IMR-90 (cell line): ENCODE results near the gene NR1H4. TPM values are rescaled to one million over a fixed set of nuclear protein-coding genes. Genes with fewer than 3 reads are reported as not detected.

Source experiments
- ATAC-seq: fragments of 200-7000 bp; cut with Tn5 transposase; 2 replicates; pipeline ENCODE4 v1.9.1; 2020; ENCODE audit warnings: low read depth, mild to moderate bottlenecking, moderate library complexity
- BruUV-seq: library from RNA; stranded (reverse); fragments of 400-500 nt; replicated peaks from 2 replicates; lab custom pipeline; 2021; lab: Mats Ljungman, UMichigan
- CTCF ChIA-PET: fragments of 300-600 bp; formaldehyde crosslinking; extraction: SDS; loops from one replicate; lab custom pipeline; 2021; ENCODE audit warnings: antibody characterized with exemption; lab: Yijun Ruan, JAX
- POLR2A ChIA-PET: fragments of 300-600 bp; sonication (Branson Sonifier 250); formaldehyde crosslinking; loops from one replicate; lab custom pipeline; 2022; ENCODE audit warnings: antibody characterized with exemption; ENCODE audit not compliant: unreplicated experiment; lab: Charles Lee
- DNase-seq: peaks from one replicate; pipeline ENCODE4 v3.0.0; 2013
- H2AFZ ChIP-seq: replicated peaks from 2 replicates; pipeline ENCODE3; 2013; ENCODE audit warnings: low read length, mild to moderate bottlenecking; ENCODE audit not compliant: poor library complexity
- H2AK5ac ChIP-seq: 2 replicates; pipeline ENCODE4 v1.6.1; 2013; ENCODE audit warnings: low read depth, low read length, inconsistent platforms
- H2AK9ac ChIP-seq: replicated peaks from 2 replicates; pipeline ENCODE3; 2013; ENCODE audit warnings: mild to moderate bottlenecking, low read depth, low read length, moderate library complexity; ENCODE audit not compliant: poor library complexity
- H2BK120ac ChIP-seq: 2 replicates; pipeline ENCODE4 v1.6.1; 2013; ENCODE audit warnings: low read depth, low read length, inconsistent platforms
- H2BK15ac ChIP-seq: 3 replicates; pipeline ENCODE4 v1.6.1; 2013; ENCODE audit warnings: low read depth, low read length, inconsistent platforms
- H2BK20ac ChIP-seq: 2 replicates; pipeline ENCODE4 v1.6.1; 2013; ENCODE audit warnings: low read depth, mild to moderate bottlenecking, inconsistent platforms, low read length, moderate library complexity
- H2BK5ac ChIP-seq: 2 replicates; pipeline ENCODE4 v1.6.1; 2013; ENCODE audit warnings: mild to moderate bottlenecking, low read depth, low read length, inconsistent platforms; ENCODE audit not compliant: poor library complexity, severe bottlenecking
- H3K14ac ChIP-seq: replicated peaks from 2 replicates; pipeline ENCODE4 v1.6.1; 2013; ENCODE audit warnings: low read depth, low read length, inconsistent platforms
- H3K18ac ChIP-seq: 2 replicates; pipeline ENCODE4 v1.6.1; 2013; ENCODE audit warnings: low read depth, low read length, control low read depth
- H3K23ac ChIP-seq: 2 replicates; pipeline ENCODE4 v1.6.1; 2013; ENCODE audit warnings: low read depth, low read length, inconsistent platforms
- H3K27ac ChIP-seq: 2 replicates; pipeline ENCODE4 v1.5.1; 2013; ENCODE audit warnings: mild to moderate bottlenecking, control low read depth, low read length; ENCODE audit not compliant: insufficient read depth
- H3K27me3 ChIP-seq: 2 replicates; pipeline ENCODE4 v1.6.1; 2013; ENCODE audit warnings: low read length; ENCODE audit not compliant: control insufficient read depth, insufficient read depth
- H3K36me3 ChIP-seq: 2 replicates; pipeline ENCODE4 v1.6.1; 2013; ENCODE audit warnings: low read length, mixed read lengths; ENCODE audit not compliant: control insufficient read depth, insufficient read depth
- H3K4ac ChIP-seq: 2 replicates; pipeline ENCODE4 v1.6.1; 2013; ENCODE audit warnings: low read depth, low read length, inconsistent platforms
- H3K4me1 ChIP-seq: 2 replicates; pipeline ENCODE4 v1.6.1; 2013; ENCODE audit warnings: low read length, mixed read lengths; ENCODE audit not compliant: control insufficient read depth, insufficient read depth
- H3K4me2 ChIP-seq: 2 replicates; pipeline ENCODE4 v1.6.1; 2013; ENCODE audit warnings: low read depth, mild to moderate bottlenecking, control low read depth, low read length, moderate library complexity
- H3K4me3 ChIP-seq: 2 replicates; pipeline ENCODE4 v1.5.1; 2013; ENCODE audit warnings: low read depth, mild to moderate bottlenecking, control low read depth, low read length, moderate library complexity; ENCODE audit not compliant: insufficient read depth
- H3K56ac ChIP-seq: 2 replicates; pipeline ENCODE4 v1.6.1; 2013; ENCODE audit warnings: low read length, inconsistent platforms; ENCODE audit not compliant: insufficient read depth; ENCODE audit errors: extremely low read depth
- H3K79me1 ChIP-seq, 2 experiments: 2 replicates each; pipeline ENCODE4 v1.6.1; 2013; ENCODE audit warnings: low read length in 2 of 2, inconsistent platforms in 1 of 2, low read depth in 1 of 2
- H3K9ac ChIP-seq: 2 replicates; pipeline ENCODE4 v1.6.1; 2013; ENCODE audit warnings: low read depth, low read length, control low read depth
- H3K9me1 ChIP-seq: 2 replicates; pipeline ENCODE4 v1.6.1; 2013; ENCODE audit warnings: low read length, inconsistent platforms; ENCODE audit not compliant: insufficient read depth
- H3K9me3 ChIP-seq: 2 replicates; pipeline ENCODE4 v1.6.1; 2013; ENCODE audit warnings: low read length; ENCODE audit not compliant: control insufficient read depth, insufficient read depth
- H4K20me1 ChIP-seq: 2 replicates; pipeline ENCODE4 v1.6.1; 2013; ENCODE audit warnings: low read length, inconsistent platforms; ENCODE audit not compliant: insufficient read depth
- H4K5ac ChIP-seq: 2 replicates; pipeline ENCODE4 v1.6.1; 2013; ENCODE audit warnings: mild to moderate bottlenecking, low read depth, low read length, control low read depth
- H4K8ac ChIP-seq, 2 experiments: 2 replicates each; pipeline ENCODE4 v1.6.1; 2013; ENCODE audit warnings: low read depth in 2 of 2, low read length in 2 of 2, control low read depth in 1 of 2, inconsistent platforms in 1 of 2
- H4K91ac ChIP-seq: 2 replicates; pipeline ENCODE4 v1.6.1; 2013; ENCODE audit warnings: low read depth, low read length, inconsistent platforms; ENCODE audit not compliant: insufficient read depth
- BHLHE40 ChIP-seq: fragments of 150-350 bp; IDR thresholded peaks from 2 replicates; pipeline ENCODE4 v1.6.1; 2016; ENCODE audit warnings: mild to moderate bottlenecking, low read depth, low read length
- CEBPB ChIP-seq: IDR thresholded peaks from 2 replicates; pipeline ENCODE4 v1.6.1; 2012; ENCODE audit warnings: low read depth, low read length, improper control_type of control experiment
- CHD1 ChIP-seq: IDR thresholded peaks from 2 replicates; pipeline ENCODE4 v1.6.1; 2012; ENCODE audit warnings: low read depth, low read length, improper control_type of control experiment
- ELK1 ChIP-seq: fragments of 150-350 bp; IDR thresholded peaks from 2 replicates; pipeline ENCODE4 v1.6.1; 2016; ENCODE audit warnings: low read depth, mild to moderate bottlenecking, low read length, moderate library complexity, borderline replicate concordance
- FOS ChIP-seq: fragments of 150-350 bp; IDR thresholded peaks from 2 replicates; pipeline ENCODE4 v1.6.1; 2016; ENCODE audit warnings: low read depth, low read length
- MAFK ChIP-seq: IDR thresholded peaks from 2 replicates; pipeline ENCODE4 v1.6.1; 2012; ENCODE audit warnings: low read depth, low read length, improper control_type of control experiment
- MAZ ChIP-seq: IDR thresholded peaks from 2 replicates; pipeline ENCODE4 v1.6.1; 2012; ENCODE audit warnings: low read depth, mild to moderate bottlenecking, low read length, improper control_type of control experiment, moderate library complexity, borderline replicate concordance
- MXI1 ChIP-seq: IDR thresholded peaks from 2 replicates; pipeline ENCODE4 v1.6.1; 2012; ENCODE audit warnings: low read depth, mild to moderate bottlenecking, low read length, moderate library complexity, borderline replicate concordance
- NFE2L2 ChIP-seq: fragments of 150-350 bp; IDR thresholded peaks from 2 replicates; pipeline ENCODE4 v1.6.1; 2016; ENCODE audit warnings: low read depth, mild to moderate bottlenecking, low read length
- POLR2A ChIP-seq: IDR thresholded peaks from 2 replicates; pipeline ENCODE4 v1.6.1; 2012; ENCODE audit warnings: mild to moderate bottlenecking, low read depth, low read length
- RAD21 ChIP-seq: IDR thresholded peaks from 2 replicates; pipeline ENCODE4 v1.6.1; 2012; ENCODE audit warnings: low read length, improper control_type of control experiment
- RCOR1 ChIP-seq: IDR thresholded peaks from 2 replicates; pipeline ENCODE4 v1.6.1; 2012; ENCODE audit warnings: mild to moderate bottlenecking, low read length, improper control_type of control experiment; ENCODE audit not compliant: insufficient replicate concordance
- RFX5 ChIP-seq: IDR thresholded peaks from 2 replicates; pipeline ENCODE4 v1.8.0; 2012; ENCODE audit warnings: low read depth, mild to moderate bottlenecking, low read length, moderate library complexity
- SMC3 ChIP-seq: fragments of 150-350 bp; IDR thresholded peaks from 2 replicates; pipeline ENCODE4 v1.6.1; 2016; ENCODE audit warnings: low read depth, mild to moderate bottlenecking, antibody characterized with exemption, low read length, moderate library complexity
- WGBS, 2 experiments: methylation state at CpG; one replicate each; pipeline versions ENCODE4 v1.1.5 to v1.1.7; 2013; ENCODE audit warnings: missing lambda C conversion rate in 2 of 2; ENCODE audit not compliant: insufficient read length in 1 of 2; ENCODE audit errors: extremely low coverage in 2 of 2; 5-methylcytosine and 5-hydroxymethylcytosine counted together
- dilution Hi-C: fragments of 300-500 bp; cut with HindIII; formaldehyde crosslinking; loops from one replicate; pipeline ENCODE4 v1.14.3; 2018; ENCODE audit warnings: low sequenced_read_pairs; ENCODE audit not compliant: unreplicated experiment
- in situ Hi-C: fragments of 300-500 bp; cut with MboI; formaldehyde crosslinking; loops from 3 replicates; pipeline ENCODE4 v1.14.3; 2019; ENCODE audit warnings: low sequenced_read_pairs, inconsistent platforms, mixed read lengths
- intact Hi-C: fragments of 100-400 bp; cut with micrococcal nuclease; formaldehyde crosslinking; loops from 2 replicates; pipeline ENCODE4 v1.10.0; 2022
- polyA plus RNA-seq, 3 experiments: library from polyadenylated mRNA; depleted of rRNA; stranded (reverse); fragments of >200 nt; gene quantifications; 2 replicates each; pipeline ENCODE4 v1.2.3, GENCODE V29; 2012; ENCODE audit warnings: low replicate concordance in 1 of 3
- total RNA-seq: library from RNA; depleted of rRNA; stranded (reverse); fragments of >200 nt; gene quantifications from 2 replicates; pipeline ENCODE4 v1.2.3, GENCODE V29; 2012
- TF ChIP-seq, protein P1 (sequence below): fragments of 150-350 bp; IDR thresholded peaks from 2 replicates; pipeline ENCODE4 v1.6.1; 2017; ENCODE audit warnings: mild to moderate bottlenecking, antibody characterized with exemption, low read length, low read depth
- TF ChIP-seq, protein P2 (sequence below): conservative IDR thresholded peaks from 2 replicates; pipeline ENCODE4 v1.5.1; 2012; ENCODE audit warnings: mild to moderate bottlenecking, low read depth, low read length, improper control_type of control experiment

The NR1H4 gene
- total and polyA plus RNA-seq, 2 of the 4 experiments (the other 2 are of a cell fraction), result not detected

- no peak overlapping the region for H3K56ac ChIP-seq
- H2AK5ac ChIP-seq, result no peak overlapping the region
- H3K36me3 ChIP-seq, result no peaks in the 10 kb centered on the region
- no peaks in the 10 kb centered on the region for H3K27me3 ChIP-seq
- ATAC-seq (no peak), DNase-seq (no peak)
- H4K8ac ChIP-seq, result no peak overlapping the region
- H3K9me1 ChIP-seq, result no peaks in the 10 kb centered on the region
- no peak overlapping the region for H2AK9ac ChIP-seq
- H3K23ac ChIP-seq, result no peak overlapping the region
- BruUV-seq, result no TSS peak
- H2BK120ac ChIP-seq, result no peak overlapping the region
- H3K18ac ChIP-seq, result no peak overlapping the region
- dilution Hi-C loops (no loop called here), in situ Hi-C loops (no loop called here), intact Hi-C loops (no loop called here)
- CTCF ChIA-PET, result no interaction called here
- no peak overlapping the region for H3K4me3 ChIP-seq
- H2AFZ ChIP-seq, result no peak overlapping the region
- H2BK15ac ChIP-seq, result no peak overlapping the region
- H2BK20ac ChIP-seq, result no peak overlapping the region
- H3K79me1 ChIP-seq, result peaks cover 35 to 36% of the 10 kb centered on the region in 2 experiments
- TF ChIP-seq MXI1, result no peak
- TF ChIP-seq NFE2L2, result no peak
- no peak for TF ChIP-seq RAD21
- TF ChIP-seq BHLHE40, result no peak
- no peak for TF ChIP-seq RFX5
- TF ChIP-seq, protein P1, sequence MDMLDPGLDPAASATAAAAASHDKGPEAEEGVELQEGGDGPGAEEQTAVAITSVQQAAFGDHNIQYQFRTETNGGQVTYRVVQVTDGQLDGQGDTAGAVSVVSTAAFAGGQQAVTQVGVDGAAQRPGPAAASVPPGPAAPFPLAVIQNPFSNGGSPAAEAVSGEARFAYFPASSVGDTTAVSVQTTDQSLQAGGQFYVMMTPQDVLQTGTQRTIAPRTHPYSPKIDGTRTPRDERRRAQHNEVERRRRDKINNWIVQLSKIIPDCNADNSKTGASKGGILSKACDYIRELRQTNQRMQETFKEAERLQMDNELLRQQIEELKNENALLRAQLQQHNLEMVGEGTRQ, result no peak
- TF ChIP-seq CEBPB, result no peak
- no peak for TF ChIP-seq POLR2A
- no peak for TF ChIP-seq MAFK
- no peak for TF ChIP-seq MAZ
- TF ChIP-seq FOS, result no peak
- no peak for TF ChIP-seq CHD1
- TF ChIP-seq SMC3, result no peak
- TF ChIP-seq, protein P2, sequence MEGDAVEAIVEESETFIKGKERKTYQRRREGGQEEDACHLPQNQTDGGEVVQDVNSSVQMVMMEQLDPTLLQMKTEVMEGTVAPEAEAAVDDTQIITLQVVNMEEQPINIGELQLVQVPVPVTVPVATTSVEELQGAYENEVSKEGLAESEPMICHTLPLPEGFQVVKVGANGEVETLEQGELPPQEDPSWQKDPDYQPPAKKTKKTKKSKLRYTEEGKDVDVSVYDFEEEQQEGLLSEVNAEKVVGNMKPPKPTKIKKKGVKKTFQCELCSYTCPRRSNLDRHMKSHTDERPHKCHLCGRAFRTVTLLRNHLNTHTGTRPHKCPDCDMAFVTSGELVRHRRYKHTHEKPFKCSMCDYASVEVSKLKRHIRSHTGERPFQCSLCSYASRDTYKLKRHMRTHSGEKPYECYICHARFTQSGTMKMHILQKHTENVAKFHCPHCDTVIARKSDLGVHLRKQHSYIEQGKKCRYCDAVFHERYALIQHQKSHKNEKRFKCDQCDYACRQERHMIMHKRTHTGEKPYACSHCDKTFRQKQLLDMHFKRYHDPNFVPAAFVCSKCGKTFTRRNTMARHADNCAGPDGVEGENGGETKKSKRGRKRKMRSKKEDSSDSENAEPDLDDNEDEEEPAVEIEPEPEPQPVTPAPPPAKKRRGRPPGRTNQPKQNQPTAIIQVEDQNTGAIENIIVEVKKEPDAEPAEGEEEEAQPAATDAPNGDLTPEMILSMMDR, result no peak
- no peak for TF ChIP-seq RCOR1
- no peak for TF ChIP-seq ELK1
- POLR2A ChIA-PET, result no interaction called here
- no peak overlapping the region for H3K9ac ChIP-seq
- no peak overlapping the region for H3K27ac ChIP-seq
- no peak overlapping the region for H4K5ac ChIP-seq
- H3K9me3 ChIP-seq, result peaks cover 5% of the 10 kb centered on the region
- no CpG with 5 or more reads among the region's 2 CpGs for WGBS, 2 experiments
- H3K4me2 ChIP-seq, result no peak overlapping the region
- peaks cover 2% of the 10 kb centered on the region; the same call in 1 of the 2 replicates for H4K20me1 ChIP-seq
- H3K4me1 ChIP-seq, result peaks cover 2% of the 10 kb centered on the region; the same call in 1 of the 2 replicates
- H4K91ac ChIP-seq, result no peak overlapping the region
- H2BK5ac ChIP-seq, result no peak overlapping the region
- no peak overlapping the region for H3K14ac ChIP-seq
- H3K4ac ChIP-seq, result no peak overlapping the region
These were observed 106.2 kb downstream of the NR1H4 start for GRCh38 chr12:100579844-100580243.
